G401 (cell line): ENCODE data around the gene EPHX1. TPM values are rescaled to one million over a fixed set of nuclear protein-coding genes. Genes with fewer than 3 reads are reported as not detected.

Experiments
- DNase-seq: peaks from one replicate; pipeline ENCODE4 v3.0.0-alpha.2; 2015; ENCODE audit warnings: low spot score
- in situ Hi-C: cut with HindIII; loops from 2 replicates; pipeline ENCODE4 v1.10.0; 2016; ENCODE audit warnings: low sequenced_read_pairs, mixed read lengths
- total RNA-seq: library from RNA; depleted of rRNA; stranded (reverse); fragments of >200 nt; shearing (Covaris generic); gene quantifications from 2 replicates; pipeline ENCODE4 v1.2.3, GENCODE V29; 2014; rRNA removed

Gene EPHX1
- total RNA-seq, 1 experiment from 2014 or later: 23.5 TPM

- DNase-seq: no peak
- in situ Hi-C loops: no loop called here
Measured at GRCh38 chr1:225888289-225888897, 78.5 kb downstream of the EPHX1 start.

DNA sequence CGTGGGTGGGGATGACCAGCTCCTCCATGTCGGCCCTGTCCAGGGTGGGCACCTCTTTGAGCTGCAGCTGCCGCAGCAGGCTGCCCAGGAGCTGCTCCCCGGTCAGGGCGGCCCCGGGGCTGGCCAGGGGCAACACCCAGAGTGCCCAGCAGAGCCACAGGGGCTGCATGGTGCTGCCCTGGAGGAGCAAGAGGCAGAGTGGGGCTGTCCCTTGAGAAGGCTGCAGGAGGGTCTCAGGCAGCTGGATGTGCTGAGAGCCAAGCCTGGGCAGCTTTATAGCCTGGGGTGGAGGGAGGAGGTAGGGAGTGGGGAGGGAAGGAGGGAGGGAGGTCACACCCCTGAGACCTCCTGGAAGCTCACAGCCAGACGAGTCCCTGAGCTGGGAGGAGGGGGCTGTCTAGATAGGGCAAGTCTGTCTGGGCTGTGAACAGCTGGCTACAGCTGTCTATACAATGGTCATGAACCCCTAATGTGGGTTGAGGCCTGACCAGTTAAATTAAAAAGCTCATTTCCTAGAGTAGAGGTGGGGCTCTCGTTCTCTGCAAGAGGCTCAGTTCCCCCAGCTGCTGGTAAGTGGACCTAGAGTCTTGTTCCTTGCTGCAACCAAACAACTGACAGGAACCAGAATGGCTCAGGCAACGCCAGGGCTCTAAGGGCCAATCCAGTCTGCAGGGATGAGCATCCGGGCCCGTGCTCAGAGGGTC is 79.1 kb downstream of the EPHX1 start, which contains the start of gene LEFTY1:
Gene LEFTY1 (minus strand): TSS at position 249 of the 704 bp plus-strand sequence. CDS start 80 bp downstream, at position 169.
- in situ Hi-C loops: no loop called here
- no peak for DNase-seq

DNA sequence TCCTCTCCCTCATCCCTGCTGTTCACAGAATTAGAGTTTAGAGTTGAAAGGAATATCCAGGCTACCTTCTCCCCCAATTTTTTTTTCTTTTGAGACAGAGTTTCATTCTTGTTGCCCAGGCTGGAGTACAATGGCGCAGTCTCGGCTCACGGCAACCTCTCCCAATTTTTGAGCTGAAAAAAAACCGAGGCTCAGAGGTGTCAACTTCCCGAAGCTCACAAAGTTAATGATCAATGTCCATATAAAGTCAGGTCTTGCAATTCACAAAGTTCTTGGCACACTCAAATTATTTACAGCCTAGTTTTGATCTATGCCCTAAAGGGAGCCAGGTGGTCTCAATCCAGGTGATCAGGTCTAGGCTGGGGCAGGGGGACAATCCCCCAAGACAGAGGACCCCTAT is 79.8 kb downstream of the EPHX1 start:
- in situ Hi-C loops: no loop called here
- no peak for DNase-seq

- in situ Hi-C loops: no loop called here
- DNase-seq: no peak
Measured at GRCh38 chr1:225890346-225891228, 80.7 kb downstream of the EPHX1 start.

DNA sequence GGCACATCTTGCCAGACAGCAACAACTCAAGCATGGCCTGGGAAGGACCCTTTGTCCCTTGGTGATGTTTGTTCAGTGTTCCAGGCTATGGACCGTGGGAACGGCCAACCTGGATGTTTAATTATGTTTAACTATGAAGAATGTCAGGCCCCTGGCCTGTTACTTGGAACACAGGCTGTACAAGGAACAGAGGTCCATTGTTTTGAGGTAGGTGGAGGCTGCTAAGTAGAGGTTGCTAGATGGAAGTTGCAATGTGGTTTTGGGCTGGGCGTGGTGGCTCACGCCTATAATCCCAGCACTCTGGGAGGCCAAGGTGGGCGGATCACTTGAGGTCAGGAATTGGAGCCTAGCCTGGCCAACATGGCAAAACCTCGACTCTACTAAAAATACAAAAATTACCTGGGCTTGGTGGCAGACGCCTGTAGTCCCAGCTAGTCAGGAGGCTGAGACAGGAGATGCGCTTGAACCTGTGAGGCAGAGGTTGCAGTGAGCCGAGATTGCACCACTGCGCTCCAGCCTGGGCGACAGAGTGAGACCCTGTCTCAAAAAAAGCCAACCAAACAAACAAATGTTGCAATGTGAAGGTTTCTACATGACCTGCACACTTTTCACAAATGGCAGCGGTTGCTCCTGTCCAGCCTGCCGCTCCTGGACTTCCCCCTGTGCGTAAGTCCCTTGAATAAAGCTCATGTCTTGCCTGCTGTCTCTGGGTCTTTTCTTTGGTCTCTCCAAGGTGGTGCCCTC is 81.5 kb downstream of the EPHX1 start:
- DNase-seq: no peak
- in situ Hi-C loops: no loop called here

DNA sequence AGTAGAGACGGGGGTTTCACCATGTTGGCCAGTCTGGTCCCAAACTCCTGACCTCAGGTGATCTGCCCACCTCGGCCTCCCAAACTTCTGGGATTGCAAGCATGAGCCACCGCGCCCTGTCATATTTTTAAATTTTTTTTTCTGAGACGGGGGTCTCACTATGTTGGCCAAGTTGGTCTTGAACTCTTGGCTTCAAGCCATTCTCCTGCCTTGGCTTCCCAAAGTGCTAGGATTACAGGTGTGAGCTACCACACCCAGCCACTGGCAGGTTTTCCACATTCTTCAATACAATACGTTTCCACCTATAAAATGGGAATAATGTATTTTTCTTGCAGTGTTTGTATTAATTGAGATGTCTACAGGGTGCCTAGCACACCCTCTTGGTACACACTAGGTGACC is 82.4 kb downstream of the EPHX1 start:
- in situ Hi-C loops: no loop called here
- no peak for DNase-seq

Other genes with a start within 250 kb of the EPHX1 start
- 46.0 and 90.0 TPM in 2 replicates for gene ENAH, start 157.0 kb upstream of the EPHX1 start, total RNA-seq
- gene SRP9, start 32.3 kb upstream of the EPHX1 start, total RNA-seq: 452 and 552 TPM in 2 replicates
- gene TMEM63A, start 72.3 kb downstream of the EPHX1 start, total RNA-seq: 1.8 and 2.2 TPM in 2 replicates
- not detected in 2 replicates for gene LEFTY1, start 79.0 kb downstream of the EPHX1 start, total RNA-seq
- gene PYCR2, start 114.1 kb downstream of the EPHX1 start, total RNA-seq: 87.3 and 125 TPM in 2 replicates
- not detected in 2 replicates for gene LEFTY2, start 131.1 kb downstream of the EPHX1 start, total RNA-seq
- gene SDE2, start 189.2 kb downstream of the EPHX1 start, total RNA-seq: 13.5 and 22.1 TPM in 2 replicates